SK-N-SH treated with all-trans-retinoic acid at 6 μM for 48 hours (cell line): Measurements from ENCODE around the gene PRKG1.

Source experiments
- GLIS3 ChIP-seq: fragments of 250-450 bp; sonication (Bioruptor Pico); IDR thresholded peaks from 2 replicates; pipeline ENCODE4 v1.5.0; 2020; ENCODE audit warnings: mild to moderate bottlenecking, moderate library complexity
- OSR1 ChIP-seq: fragments of 250-450 bp; sonication (Bioruptor Pico); IDR thresholded peaks from 2 replicates; pipeline ENCODE4 v1.8.0; 2022; ENCODE audit warnings: moderate library complexity, mild to moderate bottlenecking, inconsistent platforms
- ZC3H10 ChIP-seq: fragments of 250-450 bp; sonication (Bioruptor Pico); IDR thresholded peaks from 2 replicates; pipeline ENCODE4 v1.5.1; 2021; ENCODE audit warnings: mild to moderate bottlenecking, moderate library complexity
- ZFP3 ChIP-seq: fragments of 250-450 bp; sonication (Bioruptor Pico); IDR thresholded peaks from 2 replicates; pipeline ENCODE4 v1.5.0; 2020; ENCODE audit warnings: mild to moderate bottlenecking, moderate library complexity
- ZFP30 ChIP-seq: fragments of 450-650 bp; formaldehyde crosslinking; IDR thresholded peaks from 2 replicates; pipeline ENCODE4 v1.5.0; 2022; ENCODE audit warnings: mild to moderate bottlenecking, moderate library complexity
- ZNF8 ChIP-seq: fragments of 450-650 bp; formaldehyde crosslinking; IDR thresholded peaks from 2 replicates; pipeline ENCODE4 v1.5.0; 2020; ENCODE audit warnings: mild to moderate bottlenecking, moderate library complexity
- TF ChIP-seq, protein P1 (sequence below): fragments of 250-450 bp; sonication (Bioruptor Pico); IDR thresholded peaks from 2 replicates; pipeline ENCODE4 v1.8.0; 2020; ENCODE audit warnings: mild to moderate bottlenecking, moderate library complexity, borderline replicate concordance

DNA sequence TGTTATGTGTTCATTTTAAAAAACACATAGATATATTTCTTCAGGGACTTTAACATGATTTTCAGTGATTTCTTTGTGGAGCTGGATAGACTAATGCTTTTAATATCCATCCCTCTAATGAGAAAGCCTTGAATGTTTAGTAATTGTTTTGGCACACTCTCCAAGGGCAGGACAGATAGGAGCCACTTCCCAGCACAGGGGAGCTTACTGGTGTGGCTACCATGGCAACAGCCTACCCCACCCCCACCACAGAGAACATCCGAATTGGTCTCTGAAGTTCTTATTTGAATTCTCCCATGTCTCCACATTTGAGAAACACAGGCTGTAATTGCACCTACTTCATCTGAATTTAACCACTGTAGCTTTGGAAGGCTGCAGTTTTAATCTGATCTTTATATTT is 87.7 kb downstream of the PRKG1 start:
- TF ChIP-seq ZC3H10 (no peak), ZNF8 (CRISPR knock-in tag) (no peak), ZFP30 (CRISPR knock-in tag) (no peak), ZFP3 (CRISPR knock-in tag) (no peak), OSR1 (CRISPR knock-in tag) (no peak), GLIS3 (no peak)
- TF ChIP-seq, protein P1, sequence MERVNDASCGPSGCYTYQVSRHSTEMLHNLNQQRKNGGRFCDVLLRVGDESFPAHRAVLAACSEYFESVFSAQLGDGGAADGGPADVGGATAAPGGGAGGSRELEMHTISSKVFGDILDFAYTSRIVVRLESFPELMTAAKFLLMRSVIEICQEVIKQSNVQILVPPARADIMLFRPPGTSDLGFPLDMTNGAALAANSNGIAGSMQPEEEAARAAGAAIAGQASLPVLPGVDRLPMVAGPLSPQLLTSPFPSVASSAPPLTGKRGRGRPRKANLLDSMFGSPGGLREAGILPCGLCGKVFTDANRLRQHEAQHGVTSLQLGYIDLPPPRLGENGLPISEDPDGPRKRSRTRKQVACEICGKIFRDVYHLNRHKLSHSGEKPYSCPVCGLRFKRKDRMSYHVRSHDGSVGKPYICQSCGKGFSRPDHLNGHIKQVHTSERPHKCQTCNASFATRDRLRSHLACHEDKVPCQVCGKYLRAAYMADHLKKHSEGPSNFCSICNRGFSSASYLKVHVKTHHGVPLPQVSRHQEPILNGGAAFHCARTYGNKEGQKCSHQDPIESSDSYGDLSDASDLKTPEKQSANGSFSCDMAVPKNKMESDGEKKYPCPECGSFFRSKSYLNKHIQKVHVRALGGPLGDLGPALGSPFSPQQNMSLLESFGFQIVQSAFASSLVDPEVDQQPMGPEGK (CRISPR knock-in tag), result no peak
